Measurements from ENCODE around the gene AMMECR1L.
"Not testable (repeated sequence)": the region's sequence is repeated elsewhere in the genome, so short reads cannot be mapped to it uniquely, and the experiment has no call there.

AMMECR1L gene

GRCh38 chr2:127818241-127818640 lies 67.5 kb downstream of the AMMECR1L start:
- TF ChIP-seq CTCF (IDR thresholded peaks at IDR 0.05; ENCODE audit: low read depth, low read length) (no peak), POLR2A (IDR thresholded peaks at IDR 0.05; ENCODE audit: extremely low read depth, insufficient read length) (no peak), MAX (IDR thresholded peaks at IDR 0.05; ENCODE audit: low read depth, low read length) (no peak), MYC (IDR thresholded peaks at IDR 0.05; ENCODE audit: low read depth, low read length) (no peak)
- DNase-seq (ENCODE audit: low read depth), result no peak

GRCh38 chr2:127814677-127815076 lies 71.1 kb downstream of the AMMECR1L start:
- no peak for DNase-seq (ENCODE audit: low read depth)
- TF ChIP-seq CTCF (IDR thresholded peaks at IDR 0.05; ENCODE audit: low read depth, low read length), result no peak
- no peak for TF ChIP-seq MYC (IDR thresholded peaks at IDR 0.05; ENCODE audit: low read depth, low read length)
- no peak for TF ChIP-seq MAX (IDR thresholded peaks at IDR 0.05; ENCODE audit: low read depth, low read length)
- TF ChIP-seq POLR2A (IDR thresholded peaks at IDR 0.05; ENCODE audit: extremely low read depth, insufficient read length), result no peak
- no peak overlapping the region for H3K4me3 ChIP-seq (ENCODE audit: low read depth, low read length)

More at GRCh38 chr2:127818241-127818640, 67.5 kb downstream of the AMMECR1L start:
- H3K4me3 ChIP-seq (ENCODE audit: low read depth, low read length), result no peak overlapping the region

- H3K4me3 ChIP-seq (ENCODE audit: low read depth, low read length); DNase-seq (ENCODE audit: low read depth): not testable (repeated sequence)
Observed at GRCh38 chr2:127812441-127812840, 73.3 kb downstream of the AMMECR1L start.

Data from NB4 (cell line).